ENCODE results near the gene ABCA13. TPM values are rescaled to one million over a fixed set of nuclear protein-coding genes. Genes with fewer than 3 reads are reported as not detected.

The ABCA13 gene
- total RNA-seq: not detected in 2 replicates

GRCh38 chr7:48171202-48171601 is at the start of gene ABCA13:
Gene ABCA13 (plus strand): TSS chr7:48171458. CDS start chr7:48171484, 26 bp downstream.

Other genes with a start within 250 kb of the ABCA13 start
- gene PKD1L1, start 223.0 kb upstream of the ABCA13 start, total RNA-seq: 0.16 TPM in 1 of 2 replicates, not detected in the other
- gene HUS1, start 191.8 kb upstream of the ABCA13 start, total RNA-seq: 12.1 and 13.1 TPM in 2 replicates
- not detected in 2 replicates for gene SUN3, start 142.4 kb upstream of the ABCA13 start, total RNA-seq
- gene C7orf57, start 135.9 kb upstream of the ABCA13 start, total RNA-seq: not detected in 2 replicates
- 11.6 and 33.7 TPM in 2 replicates for gene UPP1, start 82.2 kb upstream of the ABCA13 start, total RNA-seq

All from cardiac atrium fibroblast (primary cell).